AG09319 (cell line): Measurements from ENCODE around the gene FCGR3A.

Source experiments
- DNase-seq: peaks from one replicate; pipeline ENCODE4 v3.0.0-alpha.2; 2010; ENCODE audit warnings: low read depth; ENCODE audit errors: extremely low read depth
- CTCF ChIP-seq: IDR thresholded peaks from 2 replicates; pipeline ENCODE4 v1.5.1; 2011; ENCODE audit warnings: low read depth, mild to moderate bottlenecking, inconsistent platforms, low read length, moderate library complexity

The FCGR3A gene

GRCh38 chr1:161502641-161503393 is 46.8 kb downstream of the FCGR3A start:
- no peak for DNase-seq
- no peak for TF ChIP-seq CTCF

- DNase-seq, result no peak
- no peak for TF ChIP-seq CTCF
These were observed 47.4 kb downstream of the FCGR3A start for GRCh38 chr1:161502181-161502580.

GRCh38 chr1:161501234-161501633 is 48.4 kb downstream of the FCGR3A start:
- no peak for TF ChIP-seq CTCF
- no peak for DNase-seq

GRCh38 chr1:161499099-161500039 is 50.2 kb downstream of the FCGR3A start:
- no peak for DNase-seq
- no peak for TF ChIP-seq CTCF

- DNase-seq, result no peak
- no peak for TF ChIP-seq CTCF
These were observed 51.0 kb downstream of the FCGR3A start for GRCh38 chr1:161498646-161499045.

- TF ChIP-seq CTCF, result no peak
- DNase-seq, result no peak
These were observed 51.7 kb downstream of the FCGR3A start for GRCh38 chr1:161497961-161498360.

- TF ChIP-seq CTCF, result no peak
These were observed 54.1 kb downstream of the FCGR3A start for GRCh38 chr1:161495490-161495889.

More at GRCh38 chr1:161495490-161495889, 54.1 kb downstream of the FCGR3A start:
- no peak for DNase-seq
